B cell (primary cell): ENCODE data around the gene BLID. TPM values are rescaled to one million over a fixed set of nuclear protein-coding genes. Genes with fewer than 3 reads are reported as not detected.

Experiments
- ATAC-seq: fragments of 200-7000 bp; cut with Tn5 transposase; one replicate; pipeline ENCODE4 v1.10.0; 2021; ENCODE audit warnings: low read depth, mild to moderate bottlenecking, moderate number of reproducible peaks, moderate library complexity
- CTCF ChIA-PET: fragments of 350-600 bp; sonication (Branson Sonifier 250); formaldehyde crosslinking; loops from one replicate; lab custom pipeline; 2021; ENCODE audit warnings: antibody characterized with exemption, inconsistent platforms; lab: Charles Lee
- POLR2A ChIA-PET: fragments of 350-600 bp; sonication (Branson Sonifier 250); formaldehyde crosslinking; loops from one replicate; lab custom pipeline; 2021; ENCODE audit warnings: antibody characterized with exemption; lab: Charles Lee
- DNase-seq: peaks from one replicate; pipeline ENCODE4 v3.0.0; 2013
- H2AFZ ChIP-seq: 2 replicates; pipeline ENCODE4 v1.6.1; 2012; ENCODE audit warnings: mild to moderate bottlenecking, low read depth, low read length; ENCODE audit not compliant: insufficient read depth, poor library complexity, severe bottlenecking
- H3K27ac ChIP-seq, 2 donors: 1 replicate in 1 of 2; 2 replicates in 1 of 2; pipeline ENCODE4 v1.5.1; 2012 to 2013; ENCODE audit warnings: low read length in 2 of 2, mild to moderate bottlenecking in 2 of 2, moderate library complexity in 1 of 2
- H3K27me3 ChIP-seq, 4 experiments: fragments of 200-600 bp in 1 of 4; sonication (generic) in 1 of 4; replicated peaks in 1 of 4; 1 replicate in 2 of 4; 2 replicates in 2 of 4; pipeline versions ENCODE4 v1.6.1 to v1.7.0; 2013 to 2016; ENCODE audit warnings: low read length in 3 of 4, mild to moderate bottlenecking in 2 of 4, mixed read lengths in 1 of 4, moderate library complexity in 1 of 4; ENCODE audit not compliant: insufficient read depth in 4 of 4, control insufficient read depth in 3 of 4; ENCODE audit errors: control extremely low read depth in 1 of 4
- H3K36me3 ChIP-seq, 2 experiments: replicated peaks in 1 of 2; 1 replicate in 1 of 2; 2 replicates in 1 of 2; pipeline versions ENCODE4 v1.6.1 to v1.7.1; 2013; ENCODE audit warnings: low read length in 1 of 2; ENCODE audit not compliant: insufficient read depth in 2 of 2, control insufficient read depth in 1 of 2; ENCODE audit errors: control extremely low read depth in 1 of 2, extremely low read depth in 1 of 2
- H3K4me1 ChIP-seq, 2 donors: fragments of 200-600 bp in 1 of 2; sonication (generic) in 1 of 2; 1 replicate in 1 of 2; 2 replicates in 1 of 2; pipeline versions ENCODE4 v1.5.1 to v1.6.1; 2013 to 2017; ENCODE audit warnings: low read length in 2 of 2; ENCODE audit not compliant: control insufficient read depth in 2 of 2, insufficient read depth in 2 of 2
- H3K4me2 ChIP-seq: replicated peaks from 2 replicates; pipeline ENCODE3; 2012; ENCODE audit warnings: mild to moderate bottlenecking, low read depth, low read length; ENCODE audit not compliant: poor library complexity, severe bottlenecking
- H3K4me3 ChIP-seq, 5 experiments: fragments of 200-600 bp in 1 of 5; sonication (generic) in 1 of 5; 1 replicate in 3 of 5; 2 replicates in 2 of 5; pipeline versions ENCODE4 v1.5.1 to v1.7.0; 2011 to 2016; ENCODE audit warnings: low read length in 4 of 5, mild to moderate bottlenecking in 4 of 5, low read depth in 2 of 5, control low read depth in 1 of 5, moderate library complexity in 1 of 5; ENCODE audit not compliant: insufficient read depth in 1 of 5; ENCODE audit errors: control extremely low read depth in 1 of 5, extremely low read depth in 1 of 5
- H3K79me2 ChIP-seq: fragments of 200-600 bp; sonication (generic); one replicate; pipeline ENCODE4 v1.6.0; 2016; ENCODE audit warnings: low read length; ENCODE audit not compliant: control insufficient read depth, insufficient read depth
- H3K9ac ChIP-seq: fragments of 200-600 bp; sonication (generic); 2 replicates; pipeline ENCODE4 v1.6.1; 2017; ENCODE audit warnings: mild to moderate bottlenecking, low read length, moderate library complexity
- H3K9me3 ChIP-seq, 3 donors: one replicate each; pipeline versions ENCODE4 v1.6.1 to v1.7.1; 2013; ENCODE audit warnings: low read length in 2 of 3; ENCODE audit not compliant: control insufficient read depth in 2 of 3, insufficient read depth in 1 of 3; ENCODE audit errors: control extremely low read depth in 1 of 3
- H4K20me1 ChIP-seq: 2 replicates; pipeline ENCODE4 v1.6.0; 2012; ENCODE audit warnings: mild to moderate bottlenecking, low read length; ENCODE audit not compliant: insufficient read depth, control insufficient read depth, poor library complexity, severe bottlenecking
- H3K27ac Mint-ChIP-seq: one replicate; pipeline ENCODE4 v1.8.0; 2021; ENCODE audit warnings: mixed read lengths
- H3K27me3 Mint-ChIP-seq: one replicate; pipeline ENCODE4 v1.8.0; 2021; ENCODE audit warnings: mixed read lengths
- H3K4me1 Mint-ChIP-seq: one replicate; pipeline ENCODE4 v1.8.0; 2021; ENCODE audit warnings: mixed read lengths
- H3K4me3 Mint-ChIP-seq: one replicate; pipeline ENCODE4 v1.8.0; 2021; ENCODE audit warnings: mixed read lengths
- H3K9me3 Mint-ChIP-seq: one replicate; pipeline ENCODE4 v1.8.0; 2022; ENCODE audit warnings: mixed read lengths; ENCODE audit not compliant: insufficient read depth
- EZH2 ChIP-seq: IDR thresholded peaks from 2 replicates; pipeline ENCODE4 v1.6.1; 2012; ENCODE audit warnings: borderline replicate concordance, low read depth, mild to moderate bottlenecking, moderate library complexity, low read length; ENCODE audit not compliant: insufficient read depth, poor library complexity, severe bottlenecking
- WGBS: methylation state at CpG from one replicate; pipeline ENCODE4 v1.1.5; 2013; ENCODE audit warnings: missing lambda C conversion rate; ENCODE audit not compliant: insufficient coverage; 5-methylcytosine and 5-hydroxymethylcytosine counted together
- intact Hi-C: fragments of 100-400 bp; cut with micrococcal nuclease; formaldehyde crosslinking; loops from one replicate; pipeline ENCODE4 v1.10.0; 2022
- polyA plus RNA-seq: library from polyadenylated mRNA; depleted of rRNA; stranded (reverse); fragments of >200 nt; gene quantifications from 2 replicates; pipeline ENCODE4 v1.2.3, GENCODE V29; 2012
- small RNA-seq: library from RNA; depleted of rRNA; stranded (forward); fragments of <200 nt; gene quantifications from one replicate; pipeline ENCODE3, GENCODE V24; 2012; ENCODE audit warnings: low replicate concordance, low read depth; ENCODE audit not compliant: insufficient read length
- total RNA-seq, 2 donors: library from RNA; stranded (reverse); fragments of 120-200 nt in 1 of 2; gene quantifications; 1 replicate in 1 of 2; 2 replicates in 1 of 2; pipeline versions ENCODE4 v1.2.3 to v1.2.4, GENCODE V29; 2013 to 2022
- TF ChIP-seq, protein P1 (sequence below): fragments of 200-600 bp; IDR thresholded peaks from one replicate; pipeline ENCODE4 v1.8.0; 2022; ENCODE audit warnings: antibody characterized with exemption, mild to moderate bottlenecking

Gene BLID
- total and polyA plus RNA-seq, 2 donors (not counting 1 experiment from before 2014, with no cell fraction given) = not detected

DNA sequence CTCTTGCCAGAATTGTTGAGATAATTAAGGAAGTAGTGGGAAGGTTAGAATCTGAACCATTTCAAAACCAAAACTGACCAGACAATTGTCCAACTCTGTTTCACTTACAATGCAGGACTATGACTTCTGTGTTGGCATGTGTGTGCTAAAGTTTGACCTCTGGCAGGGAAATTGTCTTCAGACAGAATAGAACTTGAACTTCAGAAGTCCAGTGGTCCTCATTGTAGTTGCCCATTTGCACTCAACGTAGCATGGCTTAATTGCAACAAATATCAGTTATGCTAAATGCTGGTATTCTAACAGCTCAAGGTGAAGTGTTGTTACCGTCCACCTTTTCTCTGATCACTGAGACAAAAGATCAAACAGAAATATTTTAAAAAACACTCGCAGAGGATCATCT, 47.2 kb downstream of the BLID start:
- DNase-seq (no peak), ATAC-seq (no peak)
- H3K27ac Mint-ChIP-seq = no peak overlapping the region
- intact Hi-C loops = no loop called here
- 100% methylated on average over 1 of the region's 3 CpGs for WGBS
- H4K20me1 ChIP-seq = no peaks in the 10 kb centered on the region
- no peaks in the 10 kb centered on the region for H3K4me1 ChIP-seq
- no peak overlapping the region for H3K27ac ChIP-seq
- H3K4me3 ChIP-seq = no peak overlapping the region
- TF ChIP-seq, protein P1, sequence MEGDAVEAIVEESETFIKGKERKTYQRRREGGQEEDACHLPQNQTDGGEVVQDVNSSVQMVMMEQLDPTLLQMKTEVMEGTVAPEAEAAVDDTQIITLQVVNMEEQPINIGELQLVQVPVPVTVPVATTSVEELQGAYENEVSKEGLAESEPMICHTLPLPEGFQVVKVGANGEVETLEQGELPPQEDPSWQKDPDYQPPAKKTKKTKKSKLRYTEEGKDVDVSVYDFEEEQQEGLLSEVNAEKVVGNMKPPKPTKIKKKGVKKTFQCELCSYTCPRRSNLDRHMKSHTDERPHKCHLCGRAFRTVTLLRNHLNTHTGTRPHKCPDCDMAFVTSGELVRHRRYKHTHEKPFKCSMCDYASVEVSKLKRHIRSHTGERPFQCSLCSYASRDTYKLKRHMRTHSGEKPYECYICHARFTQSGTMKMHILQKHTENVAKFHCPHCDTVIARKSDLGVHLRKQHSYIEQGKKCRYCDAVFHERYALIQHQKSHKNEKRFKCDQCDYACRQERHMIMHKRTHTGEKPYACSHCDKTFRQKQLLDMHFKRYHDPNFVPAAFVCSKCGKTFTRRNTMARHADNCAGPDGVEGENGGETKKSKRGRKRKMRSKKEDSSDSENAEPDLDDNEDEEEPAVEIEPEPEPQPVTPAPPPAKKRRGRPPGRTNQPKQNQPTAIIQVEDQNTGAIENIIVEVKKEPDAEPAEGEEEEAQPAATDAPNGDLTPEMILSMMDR = no peak
- TF ChIP-seq EZH2 = no peak
- H3K27me3 ChIP-seq = no peaks in the 10 kb centered on the region
- no peaks in the 10 kb centered on the region for H3K9me3 Mint-ChIP-seq
- H3K4me2 ChIP-seq = no peak overlapping the region
- H3K36me3 ChIP-seq = no peaks in the 10 kb centered on the region
- H3K4me1 Mint-ChIP-seq = no peaks in the 10 kb centered on the region
- CTCF ChIA-PET = no interaction called here
- H3K9me3 ChIP-seq = no peaks in the 10 kb centered on the region
- no peak overlapping the region for H2AFZ ChIP-seq
- H3K9ac ChIP-seq = no peak overlapping the region
- H3K4me3 Mint-ChIP-seq = no peak overlapping the region
- POLR2A ChIA-PET = no interaction called here
- no peaks in the 10 kb centered on the region for H3K79me2 ChIP-seq
- H3K27me3 Mint-ChIP-seq = peaks cover 7% of the 10 kb centered on the region

DNA sequence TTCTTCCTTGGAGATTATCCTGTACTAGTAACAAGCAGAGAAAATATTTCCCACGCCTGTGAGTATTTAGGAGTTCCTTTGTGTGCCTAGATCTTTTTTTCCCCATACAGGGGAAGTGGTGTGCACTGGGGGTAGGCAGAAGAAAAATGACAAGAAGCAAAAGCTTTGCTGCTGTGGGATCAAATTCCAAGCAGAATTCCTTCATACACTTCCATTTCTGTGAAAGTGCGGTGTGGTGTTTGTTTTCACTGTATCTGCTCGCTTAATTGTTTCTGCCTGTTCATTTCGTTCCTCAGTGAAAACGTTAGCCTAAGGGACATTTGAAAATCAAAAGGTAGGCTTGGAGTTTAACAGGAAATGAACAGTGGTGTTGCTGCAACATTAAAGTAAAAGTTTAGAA, 47.9 kb downstream of the BLID start:
- Histone ChIP-seq H4K20me1 (no peaks in the 10 kb centered on the region), H3K79me2 (no peaks in the 10 kb centered on the region), H3K9me3 (no peaks in the 10 kb centered on the region), H3K9ac (no peak overlapping the region), H3K27me3 (no peaks in the 10 kb centered on the region), H3K4me1 (no peaks in the 10 kb centered on the region), H3K4me3 (no peak overlapping the region), H3K4me2 (no peak overlapping the region), H3K27ac (no peak overlapping the region), H3K36me3 (no peaks in the 10 kb centered on the region), H2AFZ (no peak overlapping the region)
- peaks cover 7% of the 10 kb centered on the region for H3K27me3 Mint-ChIP-seq
- intact Hi-C loops = no loop called here
- 28% methylated on average over 3 of the region's 5 CpGs for WGBS
- no peak overlapping the region for H3K4me3 Mint-ChIP-seq
- H3K4me1 Mint-ChIP-seq = no peaks in the 10 kb centered on the region
- POLR2A ChIA-PET = no interaction called here
- H3K9me3 Mint-ChIP-seq = no peaks in the 10 kb centered on the region
- no peak for ATAC-seq
- DNase-seq = no peak
- TF ChIP-seq, protein P1 = no peak
- TF ChIP-seq EZH2 = no peak
- H3K27ac Mint-ChIP-seq = no peak overlapping the region
- CTCF ChIA-PET = no interaction called here

Small RNA genes within 50 kb of the gene (small RNA-seq; reads per million reads assigned to genes)
- gene MIR100 (1.1 reads per million), gene MIR125B1 (not detected), gene MIRLET7A2 (1.1 reads per million)
